Neural progenitor cell (in vitro differentiated cells): ENCODE results near the gene SKIC8.

Experiments used
- CTCF ChIP-seq: fragments of 200-600 bp; sonication (generic); IDR thresholded peaks from 2 replicates; pipeline ENCODE4 v1.5.1; 2017; ENCODE audit warnings: antibody characterized with exemption, mild to moderate bottlenecking
- EZH2 ChIP-seq: fragments of 200-600 bp; sonication (generic); IDR thresholded peaks from 2 replicates; pipeline ENCODE4 v1.6.1; 2017; ENCODE audit warnings: antibody characterized with exemption, mild to moderate bottlenecking, moderate library complexity
- EZH2phosphoT487 ChIP-seq: fragments of 200-600 bp; sonication (generic); IDR thresholded peaks from 2 replicates; pipeline ENCODE4 v1.6.1; 2017; ENCODE audit warnings: antibody characterized with exemption

GRCh38 chr15:78338781-78339180, 39.4 kb upstream of the SKIC8 start:
- TF ChIP-seq CTCF, result no peak
- no peak for TF ChIP-seq EZH2phosphoT487
- no peak for TF ChIP-seq EZH2
